ENCODE measurements around the gene KLB.
A peak's percentile ranks its signal among the peaks of the same experiment; 100 is the strongest.

Gene KLB

DNA sequence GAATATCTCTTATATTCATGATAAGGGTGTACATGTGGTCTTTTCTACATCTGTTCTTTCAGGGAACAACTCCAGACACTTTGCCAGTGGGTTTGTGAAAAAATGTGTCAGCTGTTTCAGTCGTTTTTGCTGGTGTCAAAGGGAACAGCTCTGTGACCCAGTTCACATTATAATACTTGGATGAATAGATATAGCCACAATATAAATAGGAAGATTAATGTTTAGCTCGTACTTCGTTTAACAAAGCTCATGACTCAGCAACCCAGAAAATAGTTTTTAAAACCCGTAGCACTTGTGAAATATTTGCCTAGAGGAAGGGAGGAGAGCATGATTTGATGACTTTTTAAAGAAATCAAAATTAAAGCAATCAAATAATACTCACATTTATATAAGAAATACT, 60.0 kb downstream of the KLB start:
- Histone ChIP-seq H3K36me3 (ENCODE audit: control insufficient read depth in 1 of 2, insufficient read depth in 2 of 2, low read length in 2 of 2) (peaks cover 0 to 9% of the 10 kb centered on the region in 2 experiments), H3K27me3 (ENCODE audit: insufficient read depth, low read length) (no peaks in the 10 kb centered on the region), H3K9me3 (ENCODE audit: insufficient read depth, low read depth, low read length) (no peaks in the 10 kb centered on the region), H3K4me3 (ENCODE audit: low read depth, low read length) (no peak overlapping the region), H2BK12ac (ENCODE audit: low read length) (no peak overlapping the region), H2AFZ (ENCODE audit: insufficient read depth, low read length, poor library complexity) (no peak overlapping the region), H3K14ac (ENCODE audit: low read length) (no peak overlapping the region), H2BK5ac (ENCODE audit: low read depth, low read length, poor library complexity) (no peak overlapping the region), H4K12ac (ENCODE audit: low read depth, low read length) (no peak overlapping the region), H4K8ac (ENCODE audit: low read depth, low read length) (no peak overlapping the region), H3K79me2 (ENCODE audit: control insufficient read depth, insufficient read depth, low read length, poor library complexity) (no peaks in the 10 kb centered on the region), H3K4me1 (ENCODE audit: control insufficient read depth in 1 of 2, insufficient read depth in 2 of 2, low read length in 2 of 2) (peaks cover 0 to 3% of the 10 kb centered on the region in 2 experiments), H3K27ac (ENCODE audit: low read depth, low read length) (no peak overlapping the region), H3K9ac (ENCODE audit: low read length) (no peak overlapping the region), H2AK5ac (ENCODE audit: low read length) (no peak overlapping the region), H3K4ac (ENCODE audit: low read depth, low read length) (no peak overlapping the region), H3K4me2 (ENCODE audit: low read length) (no peak overlapping the region), H3K23ac (ENCODE audit: low read length) (no peak overlapping the region), H3K79me1 (ENCODE audit: low read length) (peaks cover 3% of the 10 kb centered on the region), H4K91ac (ENCODE audit: low read depth, low read length) (no peak overlapping the region), H2BK120ac (ENCODE audit: insufficient read depth, low read length, poor library complexity) (no peak overlapping the region), H3K18ac (ENCODE audit: low read length) (no peak overlapping the region)
- WGBS (ENCODE audit: extremely low coverage, insufficient coverage, insufficient read length) = no CpG with 5 or more reads among the region's 4 CpGs
- DNase-seq = peak in 1 of 2 donors; percentile 56

DNA sequence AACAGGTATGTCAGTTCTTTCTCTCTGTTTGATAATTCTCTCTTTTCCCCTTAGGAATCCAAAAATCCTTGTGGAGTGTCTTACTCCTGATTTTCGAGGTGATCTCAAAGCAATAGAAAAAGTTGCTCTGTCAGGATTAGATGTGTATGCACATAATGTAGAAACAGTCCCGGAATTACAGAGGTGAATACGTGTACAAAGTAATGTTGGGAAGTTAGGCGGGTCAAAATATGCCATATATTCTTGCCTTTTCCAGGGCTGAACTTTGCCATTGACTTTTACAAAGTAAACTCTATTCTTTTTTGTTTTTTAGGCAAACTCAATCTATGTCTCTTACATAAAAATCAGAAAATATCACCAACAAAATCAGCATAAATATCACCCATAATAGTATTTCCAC, 60.7 kb downstream of the KLB start:
- Histone ChIP-seq H3K23ac (ENCODE audit: low read length) (no peak overlapping the region), H2AK5ac (ENCODE audit: low read length) (no peak overlapping the region), H3K4ac (ENCODE audit: low read depth, low read length) (no peak overlapping the region), H3K79me1 (ENCODE audit: low read length) (peaks cover 3% of the 10 kb centered on the region), H3K79me2 (ENCODE audit: control insufficient read depth, insufficient read depth, low read length, poor library complexity) (no peaks in the 10 kb centered on the region), H3K18ac (ENCODE audit: low read length) (no peak overlapping the region), H4K91ac (ENCODE audit: low read depth, low read length) (no peak overlapping the region), H3K4me3 (ENCODE audit: low read depth, low read length) (no peak overlapping the region), H3K9ac (ENCODE audit: low read length) (no peak overlapping the region), H4K12ac (ENCODE audit: low read depth, low read length) (no peak overlapping the region), H3K36me3 (ENCODE audit: control insufficient read depth in 1 of 2, insufficient read depth in 2 of 2, low read length in 2 of 2) (peaks cover 0 to 8% of the 10 kb centered on the region in 2 experiments), H3K27ac (ENCODE audit: low read depth, low read length) (no peak overlapping the region), H3K9me3 (ENCODE audit: insufficient read depth, low read depth, low read length) (no peaks in the 10 kb centered on the region), H4K8ac (ENCODE audit: low read depth, low read length) (no peak overlapping the region), H3K27me3 (ENCODE audit: insufficient read depth, low read length) (no peaks in the 10 kb centered on the region), H2BK120ac (ENCODE audit: insufficient read depth, low read length, poor library complexity) (no peak overlapping the region), H3K4me2 (ENCODE audit: low read length) (no peak overlapping the region), H2BK5ac (ENCODE audit: low read depth, low read length, poor library complexity) (no peak overlapping the region), H2AFZ (ENCODE audit: insufficient read depth, low read length, poor library complexity) (no peak overlapping the region), H3K4me1 (ENCODE audit: control insufficient read depth in 1 of 2, insufficient read depth in 2 of 2, low read length in 2 of 2) (peaks cover 0 to 3% of the 10 kb centered on the region in 2 experiments), H2BK12ac (ENCODE audit: low read length) (no peak overlapping the region), H3K14ac (ENCODE audit: low read length) (no peak overlapping the region)
- no peak for DNase-seq
- WGBS (ENCODE audit: extremely low coverage, insufficient coverage, insufficient read length) = no CpG with 5 or more reads among the region's 4 CpGs

DNA sequence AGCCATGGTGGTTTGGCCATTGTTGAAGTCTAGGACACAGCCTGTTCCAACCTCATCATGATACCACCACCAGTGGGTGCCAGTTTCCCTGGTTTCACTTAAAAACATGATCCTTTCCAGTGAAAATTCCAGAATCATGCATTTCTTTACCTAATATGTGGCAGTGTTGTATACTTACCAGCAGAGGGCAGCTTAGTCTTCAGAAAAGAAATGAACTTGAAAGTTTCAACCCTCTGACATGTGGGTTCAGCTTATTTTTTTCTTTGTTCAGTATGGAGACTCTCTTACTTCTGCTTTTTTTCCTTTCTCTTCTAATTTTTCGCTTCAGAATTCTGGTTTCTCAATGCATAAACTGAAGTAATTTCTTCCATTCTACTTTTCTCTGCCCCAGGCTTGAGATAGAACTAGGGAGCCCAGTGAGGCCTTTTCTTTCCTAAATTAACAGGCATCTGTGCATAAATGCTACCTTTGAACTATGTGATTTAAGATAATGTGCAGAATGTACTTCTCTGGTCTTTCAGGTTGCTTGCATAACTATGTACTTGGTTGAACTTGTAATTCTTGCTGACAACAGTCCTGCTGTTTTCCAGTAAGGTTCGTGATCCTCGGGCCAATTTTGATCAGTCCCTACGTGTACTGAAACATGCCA, 62.8 kb downstream of the KLB start:
- Histone ChIP-seq H3K4me3 (ENCODE audit: low read depth, low read length) (no peak overlapping the region), H3K9me3 (ENCODE audit: insufficient read depth, low read depth, low read length) (no peaks in the 10 kb centered on the region), H2BK12ac (ENCODE audit: low read length) (no peak overlapping the region), H3K36me3 (ENCODE audit: control insufficient read depth in 1 of 2, insufficient read depth in 2 of 2, low read length in 2 of 2) (peaks cover 0 to 2% of the 10 kb centered on the region in 2 experiments), H2BK5ac (ENCODE audit: low read depth, low read length, poor library complexity) (no peak overlapping the region), H3K79me1 (ENCODE audit: low read length) (peaks cover under 1% of the 10 kb centered on the region), H3K9ac (ENCODE audit: low read length) (no peak overlapping the region), H4K91ac (ENCODE audit: low read depth, low read length) (no peak overlapping the region), H4K8ac (ENCODE audit: low read depth, low read length) (no peak overlapping the region), H3K18ac (ENCODE audit: low read length) (no peak overlapping the region), H3K4me2 (ENCODE audit: low read length) (no peak overlapping the region), H2BK120ac (ENCODE audit: insufficient read depth, low read length, poor library complexity) (no peak overlapping the region), H3K4ac (ENCODE audit: low read depth, low read length) (no peak overlapping the region), H4K12ac (ENCODE audit: low read depth, low read length) (no peak overlapping the region), H3K27me3 (ENCODE audit: insufficient read depth, low read length) (no peaks in the 10 kb centered on the region), H2AFZ (ENCODE audit: insufficient read depth, low read length, poor library complexity) (no peak overlapping the region), H3K14ac (ENCODE audit: low read length) (no peak overlapping the region), H3K27ac (ENCODE audit: low read depth, low read length) (no peak overlapping the region), H3K79me2 (ENCODE audit: control insufficient read depth, insufficient read depth, low read length, poor library complexity) (no peaks in the 10 kb centered on the region), H3K4me1 (ENCODE audit: control insufficient read depth in 1 of 2, insufficient read depth in 2 of 2, low read length in 2 of 2) (peaks cover 0 to under 1% of the 10 kb centered on the region in 2 experiments), H2AK5ac (ENCODE audit: low read length) (no peak overlapping the region), H3K23ac (ENCODE audit: low read length) (no peak overlapping the region)
- peak; percentile 80 to 95 for DNase-seq
- WGBS (ENCODE audit: extremely low coverage, insufficient coverage, insufficient read length) = no CpG with 5 or more reads among the region's 4 CpGs

DNA sequence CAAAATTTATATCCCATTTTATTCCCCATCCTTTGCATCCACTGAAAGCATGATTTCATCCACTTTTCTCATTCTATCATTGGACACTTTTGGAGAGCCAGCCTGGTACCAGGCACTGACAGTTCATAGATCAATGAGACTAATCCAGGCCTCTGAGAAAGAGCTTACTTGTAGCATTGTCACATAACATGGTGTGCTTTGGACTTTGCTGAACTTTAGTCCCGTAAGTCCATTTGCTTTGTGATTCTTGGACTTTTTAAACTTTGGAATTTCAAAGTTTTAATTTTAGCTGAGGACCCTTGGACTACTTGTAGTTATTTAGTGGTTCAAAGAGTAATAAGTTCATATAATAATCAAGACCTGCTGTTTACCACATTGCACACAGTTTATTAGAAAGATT, 63.7 kb downstream of the KLB start:
- no peak overlapping the region for H3K4me3 ChIP-seq (ENCODE audit: low read depth, low read length)
- H3K9ac ChIP-seq (ENCODE audit: low read length) = no peak overlapping the region
- H3K36me3 ChIP-seq (ENCODE audit: control insufficient read depth in 1 of 2, insufficient read depth in 2 of 2, low read length in 2 of 2) = peaks cover 0 to 2% of the 10 kb centered on the region in 2 experiments
- no peak overlapping the region for H4K8ac ChIP-seq (ENCODE audit: low read depth, low read length)
- H2BK12ac ChIP-seq (ENCODE audit: low read length) = no peak overlapping the region
- DNase-seq = no peak
- no peak overlapping the region for H3K14ac ChIP-seq (ENCODE audit: low read length)
- no peaks in the 10 kb centered on the region for H3K27me3 ChIP-seq (ENCODE audit: insufficient read depth, low read length)
- H4K12ac ChIP-seq (ENCODE audit: low read depth, low read length) = no peak overlapping the region
- H3K27ac ChIP-seq (ENCODE audit: low read depth, low read length) = no peak overlapping the region
- H3K4me1 ChIP-seq (ENCODE audit: control insufficient read depth in 1 of 2, insufficient read depth in 2 of 2, low read length in 2 of 2) = no peaks in the 10 kb centered on the region
- H3K79me2 ChIP-seq (ENCODE audit: control insufficient read depth, insufficient read depth, low read length, poor library complexity) = no peaks in the 10 kb centered on the region
- WGBS (ENCODE audit: extremely low coverage, insufficient coverage, insufficient read length) = no CpG with 5 or more reads among the region's 1 CpG
- no peak overlapping the region for H3K18ac ChIP-seq (ENCODE audit: low read length)
- H3K4ac ChIP-seq (ENCODE audit: low read depth, low read length) = no peak overlapping the region
- no peak overlapping the region for H2BK5ac ChIP-seq (ENCODE audit: low read depth, low read length, poor library complexity)
- no peak overlapping the region for H3K4me2 ChIP-seq (ENCODE audit: low read length)
- H4K91ac ChIP-seq (ENCODE audit: low read depth, low read length) = no peak overlapping the region
- no peaks in the 10 kb centered on the region for H3K9me3 ChIP-seq (ENCODE audit: insufficient read depth, low read depth, low read length)
- no peaks in the 10 kb centered on the region for H3K79me1 ChIP-seq (ENCODE audit: low read length)
- H3K23ac ChIP-seq (ENCODE audit: low read length) = no peak overlapping the region
- no peak overlapping the region for H2BK120ac ChIP-seq (ENCODE audit: insufficient read depth, low read length, poor library complexity)
- H2AK5ac ChIP-seq (ENCODE audit: low read length) = no peak overlapping the region
- no peak overlapping the region for H2AFZ ChIP-seq (ENCODE audit: insufficient read depth, low read length, poor library complexity)
